GM19025 (cell line): ENCODE results near the gene XPOT.

ENCODE experiments used
- ATAC-seq: cut with Tn5 transposase; IDR thresholded peaks from one replicate; pipeline ENCODE4 v1.9.1; 2021; ENCODE audit warnings: mild to moderate bottlenecking, low read depth, moderate library complexity; ENCODE audit not compliant: unreplicated experiment

The XPOT gene

GRCh38 chr12:64461634-64462414 is 57.6 kb downstream of the XPOT start:
- no peak for ATAC-seq

GRCh38 chr12:64466178-64466577 is 62.0 kb downstream of the XPOT start:
- no peak for ATAC-seq

- ATAC-seq: no peak
Measured at GRCh38 chr12:64468966-64469365, 64.8 kb downstream of the XPOT start.

GRCh38 chr12:64469455-64470142 is 65.4 kb downstream of the XPOT start:
- ATAC-seq: no peak

- no peak for ATAC-seq
Measured at GRCh38 chr12:64470495-64470894, 66.3 kb downstream of the XPOT start.

- no peak for ATAC-seq
Measured at GRCh38 chr12:64473176-64473575, 69.0 kb downstream of the XPOT start.

- ATAC-seq: no peak
Measured at GRCh38 chr12:64475518-64475917, 71.3 kb downstream of the XPOT start.

GRCh38 chr12:64476844-64477243 is 72.7 kb downstream of the XPOT start:
- no peak for ATAC-seq

GRCh38 chr12:64478661-64479060 is 74.5 kb downstream of the XPOT start:
- ATAC-seq: no peak

- ATAC-seq: no peak
Measured at GRCh38 chr12:64480148-64480547, 76.0 kb downstream of the XPOT start.

- ATAC-seq: no peak
Measured at GRCh38 chr12:64486657-64487056, 82.5 kb downstream of the XPOT start.

- no peak for ATAC-seq
Measured at GRCh38 chr12:64491718-64492117, 87.5 kb downstream of the XPOT start.

GRCh38 chr12:64493513-64493912 is 89.3 kb downstream of the XPOT start:
- no peak for ATAC-seq

GRCh38 chr12:64494998-64495729 is 91.0 kb downstream of the XPOT start:
- ATAC-seq: no peak

- no peak for ATAC-seq
Measured at GRCh38 chr12:64496839-64497400, 92.7 kb downstream of the XPOT start.

GRCh38 chr12:64497484-64497883 is 93.3 kb downstream of the XPOT start:
- ATAC-seq: no peak

GRCh38 chr12:64497903-64498302 is 93.7 kb downstream of the XPOT start:
- ATAC-seq: no peak

GRCh38 chr12:64500394-64500793 is 96.2 kb downstream of the XPOT start:
- ATAC-seq: no peak
